H1 (cell line): ENCODE results near the gene PODN. TPM values are rescaled to one million over a fixed set of nuclear protein-coding genes. Genes with fewer than 3 reads are reported as not detected.

Source experiments
- CTCF ChIA-PET: fragments of 300-600 bp; sonication (Branson Sonifier 250); formaldehyde crosslinking; loops from one replicate; lab custom pipeline; 2021; ENCODE audit not compliant: partially characterized antibody; lab: Charles Lee
- POLR2A ChIA-PET: fragments of 300-600 bp; sonication (Branson Sonifier 250); formaldehyde crosslinking; loops from one replicate; lab custom pipeline; 2021; ENCODE audit warnings: inconsistent platforms; ENCODE audit not compliant: partially characterized antibody; lab: Charles Lee
- DNase-seq, 2 experiments: peaks; one replicate each; pipeline versions ENCODE4 v3.0.0 to v3.0.0-alpha.2; 2010 to 2022; ENCODE audit warnings: low spot score in 2 of 2, low read depth in 1 of 2, mixed read lengths in 1 of 2
- FAIRE-seq: peaks from 2 replicates; lab custom pipeline; 2011; peaks lifted over from hg19 to GRCh38; lab: Jason Lieb, UNC
- H2AFZ ChIP-seq: 2 replicates; pipeline ENCODE4 v1.8.1; 2012; ENCODE audit warnings: low read length, inconsistent platforms
- H2AK5ac ChIP-seq: 2 replicates; pipeline ENCODE4 v1.6.1; 2013; ENCODE audit warnings: low read depth, low read length
- H2BK120ac ChIP-seq: replicated peaks from 2 replicates; pipeline ENCODE3; 2013; ENCODE audit warnings: low read depth, low read length, inconsistent platforms
- H2BK12ac ChIP-seq: 2 replicates; pipeline ENCODE4 v1.6.1; 2013; ENCODE audit warnings: low read depth, low read length
- H2BK15ac ChIP-seq: 2 replicates; pipeline ENCODE4 v1.6.1; 2013; ENCODE audit warnings: low read length
- H2BK20ac ChIP-seq: 2 replicates; pipeline ENCODE4 v1.6.1; 2013; ENCODE audit warnings: low read length
- H2BK5ac ChIP-seq: 2 replicates; pipeline ENCODE4 v1.6.1; 2013; ENCODE audit warnings: low read depth, low read length
- H3K14ac ChIP-seq: 2 replicates; pipeline ENCODE4 v1.6.1; 2013; ENCODE audit warnings: inconsistent platforms; ENCODE audit not compliant: insufficient read length
- H3K18ac ChIP-seq: 2 replicates; pipeline ENCODE4 v1.6.1; 2013; ENCODE audit warnings: low read length; ENCODE audit errors: extremely low read depth
- H3K23ac ChIP-seq: 2 replicates; pipeline ENCODE4 v1.6.1; 2013; ENCODE audit warnings: inconsistent platforms; ENCODE audit not compliant: insufficient read length
- H3K23me2 ChIP-seq: 2 replicates; pipeline ENCODE4 v1.6.1; 2013; ENCODE audit warnings: low read depth, low read length
- H3K27ac ChIP-seq: 2 replicates; pipeline ENCODE4 v1.6.1; 2011; ENCODE audit warnings: low read depth, low read length, inconsistent platforms
- H3K27me3 ChIP-seq, 4 experiments: replicated peaks in 1 of 4; 1 replicate in 1 of 4; 2 replicates in 3 of 4; pipeline versions ENCODE4 v1.6.1 to v1.8.1; 2011 to 2013; ENCODE audit warnings: low read length in 3 of 4, mild to moderate bottlenecking in 3 of 4, inconsistent platforms in 2 of 4, mixed read lengths in 2 of 4, moderate library complexity in 1 of 4; ENCODE audit not compliant: control insufficient read depth in 3 of 4, insufficient read depth in 3 of 4; ENCODE audit errors: extremely low read depth in 1 of 4
- H3K36me3 ChIP-seq, 4 experiments: 2 replicates each; pipeline versions ENCODE4 v1.6.1 to v1.8.1; 2011 to 2013; ENCODE audit warnings: mild to moderate bottlenecking in 4 of 4, low read length in 3 of 4, moderate library complexity in 2 of 4, control low read depth in 1 of 4, inconsistent platforms in 1 of 4; ENCODE audit not compliant: insufficient read depth in 4 of 4, control insufficient read depth in 2 of 4
- H3K4ac ChIP-seq: replicated peaks from 2 replicates; pipeline ENCODE3; 2013; ENCODE audit warnings: low read length, low read depth, mixed read lengths, inconsistent platforms; ENCODE audit not compliant: insufficient read length
- H3K4me1 ChIP-seq, 4 experiments: replicated peaks in 1 of 4; 1 replicate in 1 of 4; 2 replicates in 3 of 4; pipeline versions ENCODE4 v1.6.1 to v1.8.1; 2011 to 2013; ENCODE audit warnings: low read length in 3 of 4, inconsistent platforms in 2 of 4, mixed read lengths in 1 of 4; ENCODE audit not compliant: insufficient read depth in 4 of 4, control insufficient read depth in 3 of 4
- H3K4me2 ChIP-seq, 2 experiments: 2 replicates each; pipeline versions ENCODE4 v1.6.1 to v1.8.1; 2011 to 2013; ENCODE audit warnings: low read depth in 2 of 2, low read length in 2 of 2, control low read depth in 1 of 2, inconsistent platforms in 1 of 2, mild to moderate bottlenecking in 1 of 2; ENCODE audit not compliant: insufficient read depth in 1 of 2
- H3K4me3 ChIP-seq, 4 experiments: fragments of 200-600, 300-600 bp in 1 of 4; sonication (generic), shearing (Covaris generic), sonication (Bioruptor Twin) in 1 of 4; 2 replicates each; pipeline versions ENCODE4 v1.5.1 to v1.8.1; 2011 to 2016; ENCODE audit warnings: low read length in 4 of 4, low read depth in 3 of 4, control low read depth in 2 of 4, inconsistent platforms in 2 of 4, mild to moderate bottlenecking in 2 of 4, mixed read lengths in 1 of 4, moderate library complexity in 1 of 4; ENCODE audit not compliant: insufficient read depth in 2 of 4; ENCODE audit errors: extremely low read depth in 1 of 4
- H3K56ac ChIP-seq: replicated peaks from 2 replicates; pipeline ENCODE3; 2013; ENCODE audit warnings: low read depth, mild to moderate bottlenecking, mixed read lengths, low read length, inconsistent platforms; ENCODE audit not compliant: insufficient read length
- H3K79me1 ChIP-seq: 2 replicates; pipeline ENCODE4 v1.6.1; 2013; ENCODE audit warnings: low read depth, low read length, control low read depth
- H3K79me2 ChIP-seq, 2 experiments: 2 replicates each; pipeline versions ENCODE4 v1.6.1 to v1.8.1; 2012 to 2013; ENCODE audit warnings: low read length in 2 of 2, mild to moderate bottlenecking in 2 of 2, inconsistent platforms in 1 of 2; ENCODE audit not compliant: insufficient read depth in 2 of 2, control insufficient read depth in 1 of 2
- H3K9ac ChIP-seq, 4 experiments: replicated peaks in 1 of 4; 1 replicate in 1 of 4; 2 replicates in 3 of 4; pipeline versions ENCODE4 v1.6.1 to v1.8.1; 2011 to 2013; ENCODE audit warnings: low read depth in 3 of 4, low read length in 3 of 4, control low read depth in 2 of 4, mild to moderate bottlenecking in 2 of 4, moderate library complexity in 2 of 4, inconsistent platforms in 1 of 4; ENCODE audit errors: extremely low read depth in 1 of 4
- H3K9me3 ChIP-seq, 2 experiments: 2 replicates each; pipeline versions ENCODE4 v1.6.1 to v1.8.1; 2012 to 2013; ENCODE audit warnings: mild to moderate bottlenecking in 2 of 2, moderate library complexity in 2 of 2, control low read depth in 1 of 2, inconsistent platforms in 1 of 2, low read depth in 1 of 2, low read length in 1 of 2, mixed read lengths in 1 of 2; ENCODE audit not compliant: insufficient read depth in 2 of 2
- H4K20me1 ChIP-seq, 2 experiments: replicated peaks in 1 of 2; 2 replicates each; pipeline versions ENCODE3 to v1.8.1; 2011 to 2013; ENCODE audit warnings: inconsistent platforms in 2 of 2, low read length in 2 of 2, mild to moderate bottlenecking in 1 of 2; ENCODE audit not compliant: insufficient read depth in 2 of 2, control insufficient read depth in 1 of 2
- H4K5ac ChIP-seq: 2 replicates; pipeline ENCODE4 v1.6.1; 2013; ENCODE audit warnings: low read length, low read depth, mixed read lengths, inconsistent platforms; ENCODE audit not compliant: insufficient read length
- H4K8ac ChIP-seq: 2 replicates; pipeline ENCODE4 v1.8.0; 2013; ENCODE audit warnings: mild to moderate bottlenecking, moderate library complexity, low read length, inconsistent platforms; ENCODE audit not compliant: insufficient read depth; ENCODE audit errors: extremely low read depth
- H4K91ac ChIP-seq: replicated peaks from 2 replicates; pipeline ENCODE3; 2013; ENCODE audit warnings: low read length, mixed read lengths, inconsistent platforms; ENCODE audit not compliant: insufficient read length
- BRCA1 ChIP-seq: IDR thresholded peaks from 2 replicates; pipeline ENCODE4 v1.6.1; 2012; ENCODE audit warnings: low read depth, low read length, improper control_type of control experiment
- GTF2F1 ChIP-seq: IDR thresholded peaks from 2 replicates; pipeline ENCODE4 v1.6.1; 2012; ENCODE audit warnings: low read depth, low read length, improper control_type of control experiment, borderline replicate concordance
- HDAC2 ChIP-seq, 2 experiments: fragments of 300-600 bp in 1 of 2; sonication (generic) in 1 of 2; IDR thresholded peaks; 2 replicates each; pipeline ENCODE4 v1.6.1; 2011 to 2012; ENCODE audit warnings: low read depth in 2 of 2, low read length in 2 of 2, mild to moderate bottlenecking in 2 of 2, moderate library complexity in 2 of 2, borderline replicate concordance in 1 of 2, inconsistent platforms in 1 of 2
- PHF8 ChIP-seq: fragments of 200-600 bp; sonication (generic); conservative IDR thresholded peaks from 2 replicates; pipeline ENCODE4 v1.7.1; 2012; ENCODE audit warnings: low read depth, mild to moderate bottlenecking, inconsistent platforms, low read length, moderate library complexity
- RAD21 ChIP-seq, 2 experiments: IDR thresholded peaks in 1 of 2; conservative IDR thresholded peaks in 1 of 2; 2 replicates each; pipeline ENCODE4 v1.6.1; 2011; ENCODE audit warnings: low read depth in 2 of 2, low read length in 2 of 2, improper control_type of control experiment in 1 of 2, inconsistent platforms in 1 of 2, mild to moderate bottlenecking in 1 of 2, moderate library complexity in 1 of 2
- RBBP5 ChIP-seq: IDR thresholded peaks from 2 replicates; pipeline ENCODE4 v1.7.1; 2012; ENCODE audit warnings: low read depth, mild to moderate bottlenecking, inconsistent platforms, low read length, moderate library complexity, borderline replicate concordance
- SIX5 ChIP-seq: IDR thresholded peaks from 2 replicates; pipeline ENCODE4 v1.6.1; 2011; ENCODE audit warnings: mild to moderate bottlenecking, low read depth, low read length
- TAF1 ChIP-seq: IDR thresholded peaks from 2 replicates; pipeline ENCODE4 v1.6.1; 2011; ENCODE audit warnings: mild to moderate bottlenecking, low read depth, low read length
- TCF12 ChIP-seq: IDR thresholded peaks from 2 replicates; pipeline ENCODE4 v1.6.1; 2011; ENCODE audit warnings: low read depth, mild to moderate bottlenecking, low read length
- WGBS, 2 experiments: shearing (Covaris generic) in 1 of 2; methylation state at CpG; one replicate each; pipeline versions ENCODE4 v1.1.6 to v1.1.7; 2013 to 2015; ENCODE audit warnings: low lambda C conversion rate in 2 of 2, mixed read lengths in 2 of 2, inconsistent platforms in 1 of 2, low coverage in 1 of 2, missing lambda C conversion rate in 1 of 2; ENCODE audit not compliant: insufficient replicate concordance in 2 of 2, insufficient coverage in 1 of 2, insufficient read length in 1 of 2; ENCODE audit errors: extremely low coverage in 1 of 2, missing lambda C conversion rate in 1 of 2; 5-methylcytosine and 5-hydroxymethylcytosine counted together
- polyA plus RNA-seq, 7 experiments: library from polyadenylated mRNA; depleted of rRNA in 3 of 7; stranded (reverse) in 5 of 7; unstranded in 2 of 7; fragments of >200 nt in 5 of 7; fragments of 200-250 nt in 2 of 7; gene quantifications; 1 replicate in 5 of 7; 2 replicates in 1 of 7; 4 replicates in 1 of 7; pipeline versions ENCODE4 v1.2.1 to v1.2.3, GENCODE V29; 2011 to 2013; ENCODE audit warnings: missing spikeins in 2 of 7, mixed read lengths in 2 of 7
- total RNA-seq: library from RNA; stranded (reverse); fragmentation: NEBNext Ultra II Directional; extraction: Animal tissue kit (Norgen Biotek cat#: 25700); gene quantifications from 2 replicates; pipeline ENCODE4 v1.2.1, GENCODE V29; 2021

PODN gene
- total and polyA plus RNA-seq, 2 of the 8 experiments (the other 6 are each of a cell fraction or from before 2014, with no cell fraction given) = 0.11 to 0.17 TPM

DNA sequence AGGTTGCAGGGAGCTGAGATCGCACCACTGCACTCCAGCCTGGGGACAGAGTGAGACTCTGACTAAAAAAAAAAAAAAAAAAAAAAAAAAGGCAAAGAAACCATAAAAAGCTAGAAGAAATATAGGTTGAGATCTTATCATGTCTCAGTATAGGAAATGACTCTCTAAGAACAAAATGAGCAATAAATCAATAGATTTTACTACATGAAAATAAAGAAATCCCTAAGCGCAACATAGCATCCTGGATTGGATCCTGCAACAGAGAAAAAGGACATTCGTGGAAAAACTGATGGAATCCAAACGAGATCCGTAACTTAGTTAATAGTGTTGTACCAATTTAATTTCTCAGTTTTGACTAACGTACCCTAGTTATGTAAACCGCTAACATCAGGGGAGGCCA is 45.1 kb downstream of the PODN start:
- Histone ChIP-seq H3K9me3 (peaks cover 0 to under 1% of the 10 kb centered on the region in 2 experiments; a peak in 1 of 4 replicates), H4K91ac (no peak overlapping the region), H2BK15ac (no peak overlapping the region), H4K8ac (no peak overlapping the region), H3K79me2 (no peaks in the 10 kb centered on the region), H3K79me1 (no peaks in the 10 kb centered on the region), H3K4me2 (no peak overlapping the region), H2AK5ac (no peak overlapping the region), H4K20me1 (no peaks in the 10 kb centered on the region), H4K5ac (no peak overlapping the region), H3K27ac (no peak overlapping the region), H3K18ac (no peak overlapping the region), H2BK5ac (no peak overlapping the region), H3K4me3 (no peak overlapping the region), H3K36me3 (no peaks in the 10 kb centered on the region), H2BK120ac (no peak overlapping the region), H3K23me2 (no peaks in the 10 kb centered on the region), H3K27me3 (peaks cover 0 to 3% (median 0%) of the 10 kb centered on the region in 4 experiments; a peak in 1 of 7 replicates), H3K23ac (no peak overlapping the region), H3K14ac (no peak overlapping the region), H2BK20ac (no peak overlapping the region), H2AFZ (no peak overlapping the region), H3K9ac (no peak overlapping the region), H3K4me1 (peaks cover 0 to 5% (median under 1%) of the 10 kb centered on the region in 4 experiments; a peak in 1 of 7 replicates), H2BK12ac (no peak overlapping the region), H3K4ac (no peak overlapping the region), H3K56ac (no peak overlapping the region)
- ChIA-PET CTCF (interaction anchor here (0.8 to 1.4 kb wide), 4 partner anchors 11 to 79 kb away, joined by 3 to 5 read pairs (median 4); no protein-coding TSS in a partner anchor), POLR2A (interaction anchor here (0.7 to 1.3 kb wide), 2 partner anchors 24 to 36 kb away, joined by 3 read pairs; no protein-coding TSS in a partner anchor)
- FAIRE-seq = no peak
- TF ChIP-seq BRCA1 (no peak), RBBP5 (no peak), TAF1 (no peak), TCF12 (no peak), PHF8 (no peak), HDAC2 (IDR thresholded peaks at IDR 0.05; ENCODE audit: borderline replicate concordance in 1 of 2, low read depth in 2 of 2, low read length in 2 of 2) (no peak), GTF2F1 (no peak), SIX5 (no peak), RAD21 (IDR thresholded peaks at IDR 0.05 in 1 of 2, conservative IDR thresholded peaks at IDR 0.05 in 1 of 2; ENCODE audit: low read depth in 2 of 2, low read length in 2 of 2) (no peak)
- no peak for DNase-seq
- 82% methylated on average over 7 of the region's 7 CpGs; no CpG with 5 or more reads in 1 of the 2 experiments for WGBS, 2 experiments
